Tibial nerve (tissue), 4 donors: Measurements from ENCODE around the gene TM2D1. TPM values are rescaled to one million over a fixed set of nuclear protein-coding genes. Genes with fewer than 3 reads are reported as not detected.

Source experiments
- DNase-seq, 2 donors: peaks; one replicate each; pipeline ENCODE4 v3.0.0-alpha.2; 2019; ENCODE audit warnings: low spot score in 2 of 2
- H3K27ac ChIP-seq, 4 donors: fragments of 200-600 bp; sonication (generic) in 3 of 4; one replicate each; pipeline ENCODE4 v1.5.1; 2017 to 2019; ENCODE audit warnings: mild to moderate bottlenecking in 1 of 4
- H3K27me3 ChIP-seq, 2 donors: fragments of 200-600 bp; sonication (generic) in 1 of 2; one replicate each; pipeline versions ENCODE4 v1.5.1 to v1.6.0; 2017 to 2019
- H3K36me3 ChIP-seq, 3 donors: fragments of 200-600 bp; sonication (generic); one replicate each; pipeline ENCODE4 v1.5.1; 2018 to 2019
- H3K4me1 ChIP-seq, 4 donors: fragments of 200-600 bp; sonication (generic) in 3 of 4; one replicate each; pipeline ENCODE4 v1.5.1; 2017 to 2019
- H3K4me3 ChIP-seq, 4 donors: fragments of 200-600 bp; sonication (generic) in 3 of 4; one replicate each; pipeline ENCODE4 v1.5.1; 2017 to 2019; ENCODE audit warnings: mild to moderate bottlenecking in 1 of 4, moderate library complexity in 1 of 4
- H3K9me3 ChIP-seq, 4 donors: fragments of 200-600 bp; sonication (generic) in 3 of 4; one replicate each; pipeline ENCODE4 v1.5.1; 2017 to 2019
- CTCF ChIP-seq, 5 experiments: fragments of 200-600 bp in 3 of 5; fragments of 450-650 bp in 2 of 5; sonication (generic) in 3 of 5; IDR thresholded peaks; one replicate each; pipeline ENCODE4 v1.5.1; 2016 to 2019; ENCODE audit warnings: antibody characterized with exemption in 5 of 5, mild to moderate bottlenecking in 3 of 5, moderate library complexity in 2 of 5
- EP300 ChIP-seq, 2 donors: sonication (generic); formaldehyde crosslinking; IDR thresholded peaks; one replicate each; pipeline ENCODE4 v1.6.1; 2017; ENCODE audit warnings: antibody characterized with exemption in 2 of 2, mild to moderate bottlenecking in 1 of 2
- POLR2A ChIP-seq, 2 donors: fragments of 450-650 bp; IDR thresholded peaks; one replicate each; pipeline ENCODE4 v1.6.1; 2017; ENCODE audit warnings: antibody characterized with exemption in 2 of 2, mild to moderate bottlenecking in 2 of 2, moderate library complexity in 2 of 2
- WGBS, 2 donors: methylation state at CpG; one replicate each; pipeline ENCODE4 v1.1.5; 2018; 5-methylcytosine and 5-hydroxymethylcytosine counted together
- total RNA-seq, 4 donors: library from RNA; depleted of rRNA; stranded (reverse); fragments of >200 nt; gene quantifications; one replicate each; pipeline ENCODE4 v1.1.0, GENCODE V29; 2016

Gene TM2D1
- total RNA-seq, 4 donors from 2014 or later: 56.7 to 88.3 (median 77.1) TPM

DNA sequence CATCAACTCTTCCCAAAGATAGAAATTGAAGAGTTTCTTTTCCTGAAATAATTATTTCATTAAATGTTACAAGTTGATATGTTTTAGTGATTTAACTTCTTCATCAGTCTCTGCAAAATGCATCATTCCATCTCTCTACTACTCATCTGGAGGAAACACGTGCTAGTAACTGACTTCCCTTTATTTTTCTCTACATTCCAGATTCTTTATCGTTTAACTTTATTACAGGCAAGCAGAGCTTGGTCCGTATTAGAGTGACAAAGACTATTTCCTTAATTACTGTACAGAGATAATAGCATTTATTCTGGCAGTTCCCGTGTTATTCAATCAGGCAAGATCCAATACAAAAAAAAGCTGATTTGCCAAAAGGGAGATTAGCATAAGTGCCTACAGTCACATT, 88.6 kb downstream of the TM2D1 start:
- Histone ChIP-seq H3K9me3 (no peaks in the 10 kb centered on the region), H3K36me3 (no peaks in the 10 kb centered on the region), H3K27ac (no peak overlapping the region), H3K27me3 (no peaks in the 10 kb centered on the region), H3K4me3 (no peak overlapping the region), H3K4me1 (peaks cover 0 to 40% (median 11%) of the 10 kb centered on the region in 4 donors)
- 54 to 56% methylated on average over 4 of the region's 4 CpGs for WGBS, 2 donors
- no peak for DNase-seq
- TF ChIP-seq POLR2A (IDR thresholded peaks at IDR 0.05) (no peak), CTCF (IDR thresholded peaks at IDR 0.05) (no peak), EP300 (IDR thresholded peaks at IDR 0.05) (no peak)

DNA sequence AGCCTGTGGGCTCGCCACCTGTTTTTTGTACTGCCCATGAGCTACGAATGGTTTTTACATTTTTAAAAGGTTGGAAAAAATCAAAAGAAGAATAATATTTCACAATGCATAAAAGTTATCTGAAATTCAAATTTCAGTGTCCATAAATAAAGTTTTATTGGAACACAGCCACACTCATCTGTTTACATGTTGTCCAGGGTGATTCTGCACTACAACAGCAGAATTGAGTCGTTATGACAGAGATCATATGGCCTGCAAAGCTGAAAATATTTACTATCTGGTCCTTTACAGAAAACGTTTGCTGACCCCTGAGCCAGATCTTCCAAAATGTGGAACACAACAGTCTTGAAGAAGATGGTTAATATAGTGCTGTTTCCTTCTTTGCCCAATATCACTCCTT, 89.4 kb downstream of the TM2D1 start:
- Histone ChIP-seq H3K4me1 (peaks cover 0 to 32% (median 8%) of the 10 kb centered on the region in 4 donors), H3K27me3 (no peaks in the 10 kb centered on the region), H3K27ac (no peak overlapping the region), H3K4me3 (no peak overlapping the region), H3K9me3 (no peaks in the 10 kb centered on the region), H3K36me3 (no peaks in the 10 kb centered on the region)
- WGBS, 2 donors: 79 to 84% methylated on average over 4 of the region's 4 CpGs
- no peak for DNase-seq
- TF ChIP-seq CTCF (IDR thresholded peaks at IDR 0.05): no peak
- no peak for TF ChIP-seq POLR2A (IDR thresholded peaks at IDR 0.05)
- no peak for TF ChIP-seq EP300 (IDR thresholded peaks at IDR 0.05)

DNA sequence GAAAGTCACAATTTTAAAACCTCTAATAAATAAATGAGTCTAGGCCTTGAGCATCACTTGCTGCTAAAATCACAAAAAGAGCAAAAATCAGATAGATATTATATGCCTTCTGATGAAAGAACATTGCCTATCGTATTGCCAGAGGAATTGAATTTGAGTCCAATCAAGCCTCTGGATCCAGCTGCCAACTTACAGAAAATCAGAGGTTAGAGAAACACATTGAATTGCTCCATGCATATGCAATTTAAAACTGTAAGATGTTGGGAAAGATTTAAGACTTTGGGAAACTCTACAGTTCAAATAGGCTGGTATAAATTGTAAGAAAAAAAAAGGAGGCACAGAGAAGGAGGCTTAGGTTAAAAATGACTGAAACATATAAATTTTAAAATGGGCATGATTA, 93.5 kb downstream of the TM2D1 start:
- no peak for DNase-seq
- 84 to 90% methylated on average over 1 of the region's 1 CpG for whole genome bisulfite sequencing, 2 donors

More for the DNA sequence above, 93.5 kb downstream of the TM2D1 start:
- Histone ChIP-seq H3K4me3 (no peak overlapping the region), H3K27me3 (no peaks in the 10 kb centered on the region), H3K27ac (no peak overlapping the region), H3K4me1 (no peaks in the 10 kb centered on the region), H3K36me3 (no peaks in the 10 kb centered on the region), H3K9me3 (no peaks in the 10 kb centered on the region)
- TF ChIP-seq CTCF (IDR thresholded peaks at IDR 0.05) (no peak), POLR2A (IDR thresholded peaks at IDR 0.05) (no peak), EP300 (IDR thresholded peaks at IDR 0.05) (no peak)

Other genes starting within 250 kb of the TM2D1 start
- gene PATJ, start 17.3 kb upstream of the TM2D1 start, total RNA-seq: 10 to 100 TPM; 24.3 to 36.3 (median 28.8) TPM